ENCODE measurements around the gene IQSEC3. TPM values are rescaled to one million over a fixed set of nuclear protein-coding genes. Genes with fewer than 3 reads are reported as not detected.

IQSEC3 gene
- total RNA-seq, 6 donors from 2014 or later, result 2.1 to 19.0 (median 8.2) TPM

DNA sequence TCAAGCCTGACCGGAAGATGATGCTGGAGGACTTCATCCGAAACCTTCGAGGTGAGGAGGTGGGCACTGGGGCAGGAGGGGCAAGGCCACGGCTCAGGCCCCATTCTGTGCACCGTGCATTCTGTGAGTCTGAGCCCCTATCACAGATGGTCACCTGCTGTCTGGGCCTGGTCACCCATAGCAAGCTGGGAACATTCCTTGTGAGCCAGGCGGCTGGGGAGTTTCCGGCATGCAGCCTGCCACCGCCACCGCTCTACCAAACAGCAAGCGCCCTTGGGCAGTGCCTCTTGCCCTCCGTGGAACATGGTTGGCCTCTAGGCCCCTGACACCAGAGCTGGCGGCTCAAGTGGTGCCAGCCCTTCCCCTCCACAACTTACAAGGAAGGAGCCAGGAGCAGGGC is 91.1 kb downstream of the IQSEC3 start:
- H3K36me3 ChIP-seq, result no peaks in the 10 kb centered on the region
- no peak for ATAC-seq (ENCODE audit: low FRiP score in 2 of 2)
- TF ChIP-seq, protein P1, sequence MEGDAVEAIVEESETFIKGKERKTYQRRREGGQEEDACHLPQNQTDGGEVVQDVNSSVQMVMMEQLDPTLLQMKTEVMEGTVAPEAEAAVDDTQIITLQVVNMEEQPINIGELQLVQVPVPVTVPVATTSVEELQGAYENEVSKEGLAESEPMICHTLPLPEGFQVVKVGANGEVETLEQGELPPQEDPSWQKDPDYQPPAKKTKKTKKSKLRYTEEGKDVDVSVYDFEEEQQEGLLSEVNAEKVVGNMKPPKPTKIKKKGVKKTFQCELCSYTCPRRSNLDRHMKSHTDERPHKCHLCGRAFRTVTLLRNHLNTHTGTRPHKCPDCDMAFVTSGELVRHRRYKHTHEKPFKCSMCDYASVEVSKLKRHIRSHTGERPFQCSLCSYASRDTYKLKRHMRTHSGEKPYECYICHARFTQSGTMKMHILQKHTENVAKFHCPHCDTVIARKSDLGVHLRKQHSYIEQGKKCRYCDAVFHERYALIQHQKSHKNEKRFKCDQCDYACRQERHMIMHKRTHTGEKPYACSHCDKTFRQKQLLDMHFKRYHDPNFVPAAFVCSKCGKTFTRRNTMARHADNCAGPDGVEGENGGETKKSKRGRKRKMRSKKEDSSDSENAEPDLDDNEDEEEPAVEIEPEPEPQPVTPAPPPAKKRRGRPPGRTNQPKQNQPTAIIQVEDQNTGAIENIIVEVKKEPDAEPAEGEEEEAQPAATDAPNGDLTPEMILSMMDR (IDR thresholded peaks at IDR 0.05), result no peak
- TF ChIP-seq POLR2AphosphoS5 (IDR thresholded peaks at IDR 0.05) (no peak), POLR2A (IDR thresholded peaks at IDR 0.05) (no peak), EP300 (IDR thresholded peaks at IDR 0.05) (no peak)
- no peak for DNase-seq
- WGBS, 2 donors, result 90 to 100% methylated on average over 3 to 12 of the region's 12 CpGs
- H3K4me1 ChIP-seq, result no peaks in the 10 kb centered on the region
- no peak overlapping the region for H3K27ac ChIP-seq
- H3K27me3 ChIP-seq, result no peaks in the 10 kb centered on the region
- H3K9me3 ChIP-seq, result no peaks in the 10 kb centered on the region
- no peak overlapping the region for H3K4me3 ChIP-seq

DNA sequence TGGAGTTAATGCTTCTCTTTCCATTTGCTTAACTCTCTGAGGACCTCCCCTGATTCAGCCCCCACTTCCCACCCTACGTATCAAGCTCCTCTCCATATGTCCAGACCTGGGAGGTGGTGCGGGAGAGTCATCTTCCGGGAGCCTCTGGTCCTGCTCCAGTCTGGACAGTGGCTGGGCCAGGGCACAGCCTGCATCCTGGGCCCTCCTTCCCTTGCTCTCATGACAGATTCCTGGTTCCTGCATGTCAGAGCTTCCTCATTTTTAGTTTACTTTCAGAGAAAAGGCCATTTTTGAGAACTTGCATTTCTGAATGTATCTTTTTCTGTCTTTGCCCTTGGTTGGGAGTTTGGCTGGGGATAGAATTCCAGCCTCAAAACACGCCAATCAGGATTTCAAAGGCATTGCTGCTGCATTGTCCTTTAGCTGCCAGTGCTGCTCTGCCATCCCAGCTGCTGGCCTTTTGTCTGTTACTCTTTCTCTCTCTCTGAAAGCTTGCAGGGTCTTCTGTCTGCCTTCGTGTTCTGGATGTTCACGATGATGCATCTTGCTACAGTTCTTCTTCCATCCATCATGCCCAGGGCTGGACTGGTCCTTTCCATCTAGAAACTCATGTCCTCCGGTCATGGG is 92.7 kb downstream of the IQSEC3 start:
- Histone ChIP-seq H3K4me1 (no peaks in the 10 kb centered on the region), H3K27ac (no peak overlapping the region), H3K27me3 (no peaks in the 10 kb centered on the region), H3K4me3 (no peak overlapping the region), H3K36me3 (no peaks in the 10 kb centered on the region), H3K9me3 (no peaks in the 10 kb centered on the region)
- ATAC-seq (ENCODE audit: low FRiP score in 2 of 2) (no peak), DNase-seq (no peak)
- 67 to 78% methylated on average over 7 of the region's 7 CpGs for WGBS, 2 donors
- TF ChIP-seq, protein P1 (IDR thresholded peaks at IDR 0.05), result no peak
- TF ChIP-seq POLR2A (IDR thresholded peaks at IDR 0.05) (no peak), EP300 (IDR thresholded peaks at IDR 0.05) (no peak), POLR2AphosphoS5 (IDR thresholded peaks at IDR 0.05) (no peak)

DNA sequence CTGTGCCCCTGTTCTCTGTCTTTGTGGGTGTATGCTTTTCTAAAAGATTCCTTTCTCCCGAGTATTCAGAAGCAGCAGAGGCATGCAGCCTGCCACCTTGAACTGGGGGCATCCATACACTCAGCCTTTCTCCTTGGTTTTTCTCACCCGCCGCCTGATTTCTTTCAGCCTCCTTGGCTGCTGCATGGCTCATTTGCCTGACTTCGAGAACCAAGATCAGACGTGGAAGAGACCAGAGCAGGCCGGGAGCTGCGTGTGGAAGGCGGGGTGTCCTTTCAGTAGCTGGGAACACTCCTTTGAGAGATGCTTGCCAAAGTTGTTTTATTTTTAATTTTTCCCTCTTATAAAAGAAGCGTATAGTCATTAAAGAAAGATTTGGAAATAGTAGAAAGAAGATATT is 94.3 kb downstream of the IQSEC3 start:
- Histone ChIP-seq H3K9me3 (no peaks in the 10 kb centered on the region), H3K4me3 (no peak overlapping the region), H3K4me1 (no peaks in the 10 kb centered on the region), H3K27me3 (no peaks in the 10 kb centered on the region), H3K36me3 (no peaks in the 10 kb centered on the region), H3K27ac (no peak overlapping the region)
- DNase-seq (no peak), ATAC-seq (ENCODE audit: low FRiP score in 2 of 2) (no peak)
- TF ChIP-seq POLR2AphosphoS5 (IDR thresholded peaks at IDR 0.05), result no peak
- TF ChIP-seq, protein P1 (IDR thresholded peaks at IDR 0.05), result no peak
- no peak for TF ChIP-seq POLR2A (IDR thresholded peaks at IDR 0.05)
- no peak for TF ChIP-seq EP300 (IDR thresholded peaks at IDR 0.05)
- 82% methylated on average over 9 of the region's 9 CpGs for WGBS, 2 donors

DNA sequence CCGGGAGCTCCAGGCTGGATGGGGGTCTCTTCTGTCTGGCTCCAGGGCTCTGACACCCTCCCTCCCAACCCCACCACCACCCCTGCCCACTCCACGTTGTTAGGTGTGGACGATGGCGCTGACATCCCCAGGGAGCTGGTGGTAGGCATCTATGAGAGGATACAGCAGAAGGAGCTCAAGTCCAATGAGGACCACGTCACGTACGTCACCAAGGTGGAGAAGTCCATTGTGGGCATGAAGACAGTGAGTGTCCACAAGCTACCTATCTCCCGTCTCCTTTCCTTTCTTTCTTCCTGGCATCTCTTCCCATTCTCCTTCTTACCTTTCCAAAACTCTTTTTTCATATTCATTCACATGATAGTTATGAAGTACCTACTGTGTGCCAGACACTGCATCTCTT is 95.3 kb downstream of the IQSEC3 start:
- Histone ChIP-seq H3K27me3 (no peaks in the 10 kb centered on the region), H3K36me3 (no peaks in the 10 kb centered on the region), H3K4me1 (no peaks in the 10 kb centered on the region), H3K9me3 (no peaks in the 10 kb centered on the region), H3K27ac (no peak overlapping the region), H3K4me3 (no peak overlapping the region)
- DNase-seq, result no peak
- no peak for ATAC-seq (ENCODE audit: low FRiP score in 2 of 2)
- 91 to 94% methylated on average over 8 of the region's 8 CpGs for WGBS, 2 donors
- TF ChIP-seq POLR2AphosphoS5 (IDR thresholded peaks at IDR 0.05), result no peak

DNA sequence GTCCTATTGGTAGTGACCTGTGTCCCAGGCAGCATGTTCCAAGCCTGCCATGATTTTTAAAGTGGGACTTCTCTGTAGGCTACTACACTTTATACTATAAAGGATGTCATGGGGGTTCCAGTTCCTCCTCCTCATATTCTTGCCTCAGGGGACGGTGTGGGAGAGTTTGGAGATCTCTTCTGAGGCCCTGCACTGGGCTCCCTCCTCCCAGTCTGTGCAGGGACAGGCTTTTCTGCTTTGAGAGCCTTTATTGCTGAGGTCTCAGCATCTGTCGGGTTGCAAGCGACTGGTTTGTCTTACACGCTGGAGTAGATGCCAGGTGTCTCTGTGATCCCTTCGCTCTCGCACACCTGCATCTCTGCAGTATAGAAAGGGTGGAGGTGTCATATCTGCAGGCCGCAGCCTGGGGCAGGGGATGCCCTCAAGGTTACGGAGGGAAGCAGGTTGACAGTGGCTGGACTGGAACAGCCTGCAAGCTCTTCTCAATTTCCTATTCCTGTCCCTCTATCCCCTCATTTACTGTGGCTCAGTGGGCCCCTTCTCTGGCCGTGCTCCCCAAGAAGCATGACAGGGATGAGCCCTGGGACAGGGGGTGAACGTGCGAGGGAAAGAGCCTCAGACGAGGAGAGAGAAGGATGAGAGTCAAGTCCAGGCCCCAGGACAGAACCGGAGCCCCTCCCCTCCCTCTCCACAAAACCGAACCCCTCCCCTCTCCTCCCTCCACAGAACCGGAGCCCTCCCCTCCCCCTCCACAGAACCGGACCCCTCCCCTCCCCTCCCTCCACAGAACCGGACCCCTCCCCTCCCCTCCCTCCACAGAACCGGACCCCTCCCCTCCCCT is 96.1 kb downstream of the IQSEC3 start:
- Histone ChIP-seq H3K9me3 (no peaks in the 10 kb centered on the region), H3K27ac (no peak overlapping the region), H3K4me3 (no peak overlapping the region), H3K36me3 (no peaks in the 10 kb centered on the region), H3K4me1 (no peaks in the 10 kb centered on the region), H3K27me3 (no peaks in the 10 kb centered on the region)
- DNase-seq, result no peak
- TF ChIP-seq POLR2AphosphoS5 (IDR thresholded peaks at IDR 0.05), result no peak
- TF ChIP-seq, protein P1 (IDR thresholded peaks at IDR 0.05), result no peak
- TF ChIP-seq POLR2A (IDR thresholded peaks at IDR 0.05), result no peak
- TF ChIP-seq EP300 (IDR thresholded peaks at IDR 0.05), result no peak
- WGBS, 2 donors, result 68 to 77% methylated on average over 14 to 17 of the region's 18 CpGs
- ATAC-seq (ENCODE audit: low FRiP score in 2 of 2), result no peak

Measured in upper lobe of left lung (tissue), 6 donors.